Esophagus muscularis mucosa (tissue), 3 donors: ENCODE results near the gene TSSC4.

Experiments used
- CTCF ChIP-seq, 3 experiments: fragments of 200-600 bp in 2 of 3; fragments of 450-650 bp in 1 of 3; sonication (generic) in 2 of 3; IDR thresholded peaks; one replicate each; pipeline ENCODE4 v1.5.1; 2017 to 2019; ENCODE audit warnings: antibody characterized with exemption in 3 of 3, mild to moderate bottlenecking in 2 of 3, moderate library complexity in 1 of 3
- POLR2A ChIP-seq: fragments of 450-650 bp; IDR thresholded peaks from one replicate; pipeline ENCODE4 v1.6.1; 2017; ENCODE audit warnings: antibody characterized with exemption, moderate library complexity, mild to moderate bottlenecking, low read depth
- POLR2AphosphoS5 ChIP-seq, 2 donors: sonication (generic); formaldehyde crosslinking; IDR thresholded peaks; one replicate each; pipeline ENCODE4 v1.6.1; 2017; ENCODE audit warnings: antibody characterized with exemption in 2 of 2

- no peak for TF ChIP-seq CTCF (IDR thresholded peaks at IDR 0.05)
- no peak for TF ChIP-seq POLR2AphosphoS5 (IDR thresholded peaks at IDR 0.05)
- no peak for TF ChIP-seq POLR2A
Measured at GRCh38 chr11:2355000-2355644, 45.4 kb upstream of the TSSC4 start.
